Amniotic epithelial cell (primary cell): ENCODE measurements around the gene SNAI3.

Experiments used
- DNase-seq: peaks from one replicate; pipeline ENCODE4 v3.0.0-alpha.2; 2010; ENCODE audit warnings: low read depth

Gene SNAI3

GRCh38 chr16:88686439-88687253 lies at the start of gene SNAI3:
TSS of gene SNAI3 (minus strand) at chr16:88686507. CDS start at chr16:88686406, 101 bp downstream.
- DNase-seq: peak; percentile 35

DNA sequence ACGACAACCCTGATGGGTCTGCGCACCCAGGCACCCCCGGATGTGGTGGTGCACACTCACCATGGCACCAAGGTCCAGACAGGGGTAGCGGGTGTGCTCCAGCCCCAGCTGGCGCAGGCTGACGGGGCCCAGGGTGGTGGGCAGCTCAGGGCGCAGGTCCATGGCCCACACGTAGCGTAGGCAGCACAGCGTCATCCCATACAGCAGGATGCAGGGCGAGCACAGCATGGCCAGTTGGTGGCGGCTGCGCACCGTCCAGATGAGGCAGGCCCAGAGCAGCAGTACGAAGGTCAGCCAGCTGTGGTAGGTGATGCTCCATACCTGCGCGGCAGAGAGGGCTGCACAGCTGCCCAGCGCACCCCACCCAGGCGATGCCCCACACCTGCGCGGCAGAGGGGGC lies 49.8 kb upstream of the SNAI3 start:
- DNase-seq: no peak

GRCh38 chr16:88735616-88736015 lies 49.3 kb upstream of the SNAI3 start:
- no peak for DNase-seq

DNA sequence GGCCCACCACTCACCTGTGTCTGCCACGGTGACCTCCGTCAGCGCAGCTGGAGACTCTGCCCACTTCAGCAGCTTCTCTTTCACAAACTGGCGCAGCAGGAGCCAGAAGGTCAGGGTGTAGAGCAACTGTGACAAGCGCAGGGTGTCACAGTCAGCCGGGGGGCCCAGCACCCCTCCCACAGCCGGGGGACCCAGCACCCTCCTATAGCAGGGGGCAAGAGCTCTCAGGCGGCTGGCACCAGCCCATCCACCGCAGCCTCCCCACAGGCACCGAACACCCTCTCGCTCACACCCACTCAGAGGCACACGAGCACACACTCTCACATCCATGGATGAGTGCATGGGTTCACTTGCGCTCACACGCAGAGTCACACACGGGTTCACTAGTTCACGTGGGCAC lies 48.8 kb upstream of the SNAI3 start:
- no peak for DNase-seq

DNA sequence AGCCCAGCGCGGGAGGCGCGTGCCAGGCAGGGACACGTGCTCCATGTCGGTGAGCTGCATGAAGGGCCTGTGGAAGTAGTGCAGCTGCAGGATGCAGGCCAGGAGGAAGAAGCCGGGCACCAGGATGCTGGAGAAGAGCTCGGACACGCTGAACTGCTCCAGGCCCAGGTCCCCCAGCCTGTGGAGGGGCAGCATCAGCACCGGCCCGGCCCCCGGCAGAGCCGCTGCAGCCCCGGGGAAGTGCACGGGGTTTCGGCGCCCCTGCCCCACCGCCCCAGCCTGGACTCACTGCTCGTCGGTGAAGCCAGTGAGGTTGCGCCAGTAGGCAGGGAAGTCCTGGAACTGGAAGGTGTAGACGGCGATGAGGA lies 48.0 kb upstream of the SNAI3 start:
- DNase-seq: no peak

GRCh38 chr16:88733630-88734360 lies 47.5 kb upstream of the SNAI3 start:
- DNase-seq: no peak

GRCh38 chr16:88732961-88733294 lies 46.6 kb upstream of the SNAI3 start:
- no peak for DNase-seq

DNA sequence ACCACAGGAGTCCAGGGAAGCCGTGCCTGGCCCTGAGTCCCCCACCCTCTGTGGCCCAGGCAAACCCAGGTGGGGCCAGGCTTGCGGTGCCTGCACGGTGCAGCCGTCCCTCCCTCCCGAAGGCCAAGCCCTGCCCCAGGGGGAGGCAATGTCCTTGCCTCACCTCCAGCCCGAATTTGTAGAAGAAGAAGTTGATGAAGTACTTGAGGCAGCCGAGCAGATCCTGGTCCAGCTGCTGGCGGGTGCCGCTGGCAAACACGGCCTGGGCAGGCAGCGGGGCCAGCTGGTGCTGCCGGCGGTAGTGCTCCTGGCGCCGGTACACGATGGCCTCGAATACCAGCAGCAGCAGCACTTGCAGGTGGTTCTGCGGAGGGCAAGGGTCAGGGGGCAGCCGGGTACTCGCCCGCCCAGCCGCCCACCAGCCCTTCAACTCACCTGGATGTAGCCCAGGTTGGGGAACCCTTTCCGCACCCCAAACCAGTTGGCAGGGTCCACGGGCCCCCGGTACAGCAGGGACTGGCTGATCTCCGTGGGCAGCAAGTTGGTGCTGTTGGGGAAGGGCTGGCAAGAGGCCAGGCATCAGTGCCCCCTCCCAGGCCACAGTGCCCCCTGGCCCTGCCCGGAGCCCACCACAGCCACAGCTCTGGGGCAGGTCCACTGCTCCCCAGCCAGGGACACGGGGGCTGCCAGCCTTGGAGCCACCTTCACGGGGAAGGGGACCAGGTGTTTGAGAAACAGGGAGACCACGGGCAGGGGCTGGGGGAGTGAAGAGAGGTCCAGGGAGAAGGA lies 46.1 kb upstream of the SNAI3 start:
- no peak for DNase-seq

- DNase-seq: peak; percentile 17
Measured at GRCh38 chr16:88731699-88732098, 45.4 kb upstream of the SNAI3 start.

DNA sequence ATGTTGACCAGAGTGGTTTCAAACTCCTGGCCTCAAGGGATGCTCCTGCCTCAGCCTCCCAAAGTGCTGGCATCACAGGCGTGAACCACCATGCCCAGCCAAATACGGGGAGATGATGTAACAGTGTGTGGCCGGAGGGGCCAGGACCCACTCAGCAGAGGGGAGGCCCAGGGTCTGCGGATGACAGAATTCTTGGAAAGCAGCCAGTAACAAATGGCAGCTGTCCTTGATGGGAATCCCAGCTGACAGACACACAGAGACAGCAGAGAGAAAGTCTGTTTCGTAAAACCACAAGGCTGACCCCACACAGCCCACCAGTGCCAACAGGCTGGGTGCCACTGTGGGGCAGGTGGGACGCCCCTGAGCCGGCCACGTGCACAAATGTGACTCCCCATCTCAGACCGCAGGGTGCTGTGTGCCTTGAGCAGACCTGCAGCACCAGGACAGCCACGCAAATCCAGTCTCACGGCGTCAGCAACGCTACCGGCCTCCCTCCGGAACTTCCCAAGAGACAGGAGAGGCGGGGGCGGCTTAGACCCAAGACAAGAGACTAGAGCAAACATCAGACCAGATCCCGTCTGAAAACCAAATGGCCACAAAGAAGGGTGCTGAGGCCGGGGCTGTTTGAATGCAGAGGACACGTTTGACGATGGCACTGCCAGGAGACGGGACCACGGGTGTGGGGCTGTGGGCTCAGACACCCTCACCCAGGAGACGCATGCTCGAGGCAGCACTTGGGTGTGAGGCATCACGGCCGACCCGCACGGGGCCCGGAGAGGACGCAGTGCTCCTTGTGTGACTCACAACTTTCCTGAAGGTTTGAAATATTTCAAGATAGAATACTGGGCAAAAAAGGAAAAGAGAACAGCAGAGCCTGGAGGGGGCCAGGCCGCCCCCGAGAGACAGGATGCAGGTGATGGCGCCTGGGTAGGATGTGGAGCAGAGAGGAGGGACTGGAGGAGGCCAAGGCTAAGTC lies 44.6 kb upstream of the SNAI3 start:
- DNase-seq: peak; percentile 38

GRCh38 chr16:88727871-88728270 lies 41.6 kb upstream of the SNAI3 start:
- DNase-seq: no peak

- no peak for DNase-seq
Measured at GRCh38 chr16:88726981-88727380, 40.7 kb upstream of the SNAI3 start.

- no peak for DNase-seq
Measured at GRCh38 chr16:88726408-88726749, 40.1 kb upstream of the SNAI3 start.

GRCh38 chr16:88725609-88726407 lies 39.5 kb upstream of the SNAI3 start:
- no peak for DNase-seq

DNA sequence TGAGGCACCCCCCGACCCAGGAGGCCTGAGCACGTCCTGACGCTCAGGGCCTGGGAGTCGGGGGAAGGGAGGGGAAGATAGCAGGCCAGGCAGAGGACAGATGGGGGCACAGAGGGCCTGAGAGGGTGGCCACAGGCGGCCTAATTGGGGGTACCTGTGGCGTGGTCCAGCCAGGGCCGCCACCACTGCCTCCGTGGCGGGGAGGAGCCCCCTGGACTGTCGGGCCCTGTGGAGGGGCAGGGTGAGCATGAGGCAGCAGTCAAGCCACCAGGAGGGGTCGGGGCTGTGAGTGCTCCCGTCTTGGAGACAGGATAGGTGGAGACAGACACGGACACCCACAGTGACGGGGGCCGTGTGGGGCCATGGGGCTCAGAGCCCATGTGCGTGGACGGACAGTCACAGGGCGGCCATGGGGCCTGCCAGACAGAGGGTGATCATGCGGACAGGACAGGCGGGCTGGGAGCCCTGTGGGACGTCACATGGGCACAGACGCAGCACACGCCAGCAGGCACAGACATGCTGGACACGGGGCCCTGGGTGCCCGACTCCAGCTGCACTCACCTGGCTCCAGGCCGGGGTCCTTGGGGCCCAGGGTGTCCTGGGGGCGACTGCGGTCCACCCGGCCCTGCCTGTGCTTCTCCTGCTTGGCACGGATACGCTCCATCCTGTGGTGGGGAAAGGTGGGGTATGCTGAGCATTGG lies 38.7 kb upstream of the SNAI3 start:
- no peak for DNase-seq

DNA sequence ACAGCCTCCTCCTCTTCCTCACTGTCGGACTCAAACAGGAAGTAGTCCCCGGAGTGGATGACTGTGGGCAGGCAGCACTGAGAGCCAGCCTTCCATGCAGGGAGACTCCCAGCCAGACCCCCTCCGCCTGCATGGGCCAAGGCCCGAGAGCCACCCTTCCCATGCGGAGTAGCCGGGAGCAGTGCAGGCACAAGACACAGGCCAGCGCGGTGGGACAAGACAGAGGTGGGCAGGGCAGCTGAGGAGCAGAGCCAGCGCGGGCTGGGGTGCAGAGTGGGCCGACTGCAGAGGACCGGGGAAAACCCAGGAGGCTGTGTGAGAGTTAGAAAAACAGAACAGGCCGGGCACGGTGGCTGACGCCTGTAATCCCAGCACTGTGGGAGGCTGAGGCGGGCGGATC lies 37.6 kb upstream of the SNAI3 start:
- no peak for DNase-seq

GRCh38 chr16:88723507-88723887 lies 37.2 kb upstream of the SNAI3 start:
- DNase-seq: no peak

GRCh38 chr16:88722784-88723506 lies 36.6 kb upstream of the SNAI3 start:
- no peak for DNase-seq
